ENCODE results near the gene ARL6IP4.
"Not testable (repeated sequence)": the region's sequence is repeated elsewhere in the genome, so short reads cannot be mapped to it uniquely, and the experiment has no call there.

Gene ARL6IP4

DNA sequence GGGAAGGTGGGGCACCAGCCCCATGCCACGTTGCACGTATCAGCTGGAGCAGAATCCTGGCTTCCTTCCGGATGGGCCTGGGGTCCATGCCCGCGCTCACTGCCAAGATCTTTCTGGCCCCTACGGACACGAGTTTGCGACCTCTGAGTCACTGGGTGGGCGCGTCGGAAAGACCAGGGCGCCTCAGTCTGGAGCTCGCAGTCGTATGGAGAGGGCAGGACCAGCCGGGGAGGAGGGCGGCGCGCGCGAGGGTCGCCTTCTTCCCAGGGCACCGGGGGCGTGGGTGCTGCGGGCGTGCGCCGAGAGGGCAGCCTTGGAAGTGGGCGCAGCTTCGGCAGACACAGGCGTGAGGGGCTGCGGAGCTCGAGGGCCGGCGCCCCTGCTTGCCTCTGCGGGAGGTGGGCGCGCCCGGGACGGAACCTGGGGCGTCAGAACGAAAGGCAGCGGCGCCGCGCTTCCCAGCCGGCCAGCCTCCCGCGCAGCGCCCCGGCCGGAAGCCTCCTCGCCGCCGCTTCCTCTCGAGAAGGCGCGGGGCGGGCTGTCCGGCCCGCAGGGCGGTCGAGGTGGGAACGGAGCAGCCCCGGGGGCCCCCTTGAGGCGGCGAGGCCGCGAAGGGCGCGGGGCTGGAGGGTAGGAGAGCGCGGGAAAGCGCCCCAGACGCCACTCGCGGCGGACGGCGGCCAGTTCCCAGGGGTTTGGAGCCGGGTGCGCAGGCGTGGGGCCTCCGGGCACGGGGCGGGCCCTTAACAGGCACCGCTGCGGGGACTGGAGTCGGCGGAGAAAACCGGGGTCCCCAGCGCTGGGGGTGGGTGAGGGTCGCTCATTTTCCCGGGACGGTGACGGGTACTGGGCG is at the start of gene ARL6IP4:
Gene ARL6IP4, plus strand, starts transcription at position 499 of the 853 bp plus-strand sequence. CDS start 459 bp downstream, outside the sequence.
- peak; percentile 54 for DNase-seq (ENCODE audit: low read depth)

DNA sequence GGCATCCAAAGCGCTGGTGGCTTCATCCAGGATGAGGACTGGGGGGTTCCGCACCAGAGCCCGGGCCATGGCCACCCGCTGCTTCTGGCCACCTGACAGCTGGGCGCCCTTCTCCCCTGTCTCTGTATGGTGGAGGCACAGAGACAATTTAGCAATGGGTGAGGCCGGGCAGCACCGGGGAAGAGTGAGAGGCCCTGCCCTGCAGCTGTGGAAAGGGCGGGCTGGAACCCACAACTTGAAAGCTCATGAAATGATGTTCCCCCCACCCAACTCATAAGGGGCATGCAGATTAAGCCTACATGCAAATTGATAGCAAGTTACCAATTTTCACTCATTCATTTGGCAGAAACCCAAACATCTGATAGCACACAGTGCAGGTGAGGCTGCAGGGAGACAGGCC is 48.3 kb upstream of the ARL6IP4 start:
- no peak for DNase-seq (ENCODE audit: low read depth)

GRCh38 chr12:122934722-122935121 is 45.8 kb upstream of the ARL6IP4 start:
- no peak for DNase-seq (ENCODE audit: low read depth)

DNA sequence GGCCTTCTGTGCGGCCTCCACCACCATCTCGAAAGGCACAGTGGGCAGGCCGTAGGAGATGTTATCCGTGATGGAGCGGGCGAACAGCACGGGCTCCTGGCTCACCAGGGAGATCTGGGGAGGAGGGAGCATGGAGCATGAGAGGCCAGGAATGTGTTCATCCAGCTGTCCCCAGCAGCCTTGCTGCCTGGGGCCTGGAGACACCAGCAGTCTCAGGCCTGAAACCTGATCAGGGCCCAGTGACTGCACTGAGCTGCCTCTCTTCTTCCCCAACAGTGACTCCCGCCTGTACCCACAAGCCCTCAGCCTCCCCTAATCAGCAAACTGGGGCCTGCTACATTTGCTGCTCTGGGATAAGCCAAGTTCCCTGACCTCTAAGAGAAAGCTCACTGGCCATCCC is 45.2 kb upstream of the ARL6IP4 start:
- DNase-seq (ENCODE audit: low read depth): no peak

GRCh38 chr12:122937622-122938091 is 42.8 kb upstream of the ARL6IP4 start:
- DNase-seq (ENCODE audit: low read depth): no peak

- DNase-seq (ENCODE audit: low read depth): no peak
These were observed 41.4 kb upstream of the ARL6IP4 start for GRCh38 chr12:122939125-122939524.

DNA sequence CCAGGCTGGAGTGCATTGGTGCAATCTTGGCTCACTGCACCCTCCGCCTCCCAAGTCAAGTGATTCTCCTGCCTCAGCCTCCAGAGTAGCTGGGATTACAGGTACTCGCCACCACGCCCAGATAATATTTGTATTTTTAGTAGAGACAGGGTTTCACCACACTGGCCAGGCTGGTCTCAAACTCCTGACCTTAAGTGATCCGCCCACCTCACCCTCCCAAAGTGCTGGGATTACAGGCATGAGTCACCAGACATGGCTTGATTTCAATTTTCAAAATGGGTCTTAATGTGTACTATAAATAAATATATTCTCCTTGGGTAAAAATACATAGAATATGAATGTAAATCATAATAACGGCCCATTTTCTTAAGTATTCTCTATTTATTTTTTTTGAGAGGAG is 39.1 kb upstream of the ARL6IP4 start:
- DNase-seq (ENCODE audit: low read depth): not testable (repeated sequence)

DNA sequence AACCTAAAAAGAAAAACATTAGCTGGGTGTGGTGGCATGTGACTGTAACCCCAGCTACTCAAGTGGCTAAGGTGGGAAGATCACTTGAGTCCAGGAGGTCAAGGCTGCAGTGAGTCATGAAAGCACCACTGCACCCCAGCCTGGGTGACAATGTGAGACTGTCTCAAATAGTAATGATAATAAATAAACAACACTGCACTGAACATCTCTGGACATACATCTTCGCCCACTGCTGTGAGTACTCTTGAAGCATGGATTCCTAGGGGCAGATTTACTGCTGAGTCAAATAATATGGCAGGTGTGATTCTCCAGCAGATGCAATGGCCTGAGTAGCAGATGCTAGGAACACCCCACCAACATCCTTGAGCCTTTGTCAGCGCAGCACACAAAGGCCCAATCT is 37.8 kb upstream of the ARL6IP4 start:
- DNase-seq (ENCODE audit: low read depth): no peak

DNA sequence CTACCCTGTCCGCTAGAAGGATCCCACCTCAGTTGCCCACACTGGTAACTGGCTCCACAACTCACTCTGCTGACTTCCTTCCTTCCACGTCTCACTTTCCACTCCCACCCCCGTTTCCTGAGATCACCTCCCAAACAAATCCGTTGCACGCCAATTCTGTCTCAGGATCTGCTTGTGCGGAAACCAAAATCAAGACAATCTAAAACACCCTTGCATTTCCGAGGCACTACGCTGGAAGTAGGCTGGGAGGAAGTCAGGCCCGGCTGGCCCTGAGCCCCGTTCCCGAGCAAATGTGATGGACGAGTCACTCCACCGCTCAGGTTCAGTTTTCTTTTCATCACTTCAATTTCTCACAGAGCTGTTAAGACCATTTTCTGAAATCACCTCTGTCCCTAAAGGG is 37.3 kb upstream of the ARL6IP4 start:
- DNase-seq (ENCODE audit: low read depth): no peak

DNA sequence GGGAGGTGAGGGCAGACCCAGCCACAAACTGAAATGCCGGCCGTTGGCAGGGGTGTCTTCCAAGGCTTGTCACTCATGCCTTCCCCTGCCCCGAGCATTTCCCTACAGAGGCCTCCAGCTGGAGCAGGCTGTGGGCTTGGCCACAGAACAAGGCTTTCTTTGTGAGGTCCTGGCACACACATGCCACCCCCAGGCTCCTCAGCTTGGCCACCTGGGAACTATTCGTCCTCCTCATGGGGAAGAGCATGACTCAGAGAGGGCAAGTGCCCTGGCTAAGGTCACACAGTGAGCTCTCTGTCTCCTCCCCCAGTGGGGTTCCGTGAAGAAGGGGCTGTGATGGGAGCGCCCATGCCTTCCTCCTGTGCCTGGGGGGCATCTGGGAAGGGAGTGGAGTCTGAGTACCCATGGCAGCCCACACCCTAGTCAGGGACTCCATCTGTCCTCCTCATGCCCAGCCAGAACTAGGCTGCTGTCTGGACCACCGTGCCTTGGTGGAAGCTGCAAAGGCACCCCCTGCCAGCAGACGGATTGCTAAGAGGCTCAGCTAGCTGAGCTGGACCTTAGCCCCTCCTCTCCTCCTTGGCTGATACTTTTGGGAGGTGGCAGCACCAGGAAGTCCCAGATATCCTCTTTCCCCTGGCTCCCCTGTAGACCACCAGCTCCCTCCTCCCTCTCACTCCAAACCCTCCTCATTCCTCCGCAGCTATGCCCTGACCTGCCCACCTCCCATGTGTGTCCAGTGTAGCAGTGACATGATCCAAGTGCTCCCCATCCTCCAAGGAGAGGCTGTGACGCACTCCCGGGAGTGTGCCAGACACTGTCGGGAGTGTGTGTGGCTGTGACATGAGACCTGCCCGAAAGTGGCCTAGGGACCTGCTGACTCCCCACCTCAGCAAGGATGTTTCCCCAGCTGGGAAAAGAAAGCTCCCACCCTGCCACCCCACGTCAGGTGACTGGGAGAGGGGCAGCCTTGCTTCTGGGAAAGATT is 35.6 kb upstream of the ARL6IP4 start:
- no peak for DNase-seq (ENCODE audit: low read depth)

DNA sequence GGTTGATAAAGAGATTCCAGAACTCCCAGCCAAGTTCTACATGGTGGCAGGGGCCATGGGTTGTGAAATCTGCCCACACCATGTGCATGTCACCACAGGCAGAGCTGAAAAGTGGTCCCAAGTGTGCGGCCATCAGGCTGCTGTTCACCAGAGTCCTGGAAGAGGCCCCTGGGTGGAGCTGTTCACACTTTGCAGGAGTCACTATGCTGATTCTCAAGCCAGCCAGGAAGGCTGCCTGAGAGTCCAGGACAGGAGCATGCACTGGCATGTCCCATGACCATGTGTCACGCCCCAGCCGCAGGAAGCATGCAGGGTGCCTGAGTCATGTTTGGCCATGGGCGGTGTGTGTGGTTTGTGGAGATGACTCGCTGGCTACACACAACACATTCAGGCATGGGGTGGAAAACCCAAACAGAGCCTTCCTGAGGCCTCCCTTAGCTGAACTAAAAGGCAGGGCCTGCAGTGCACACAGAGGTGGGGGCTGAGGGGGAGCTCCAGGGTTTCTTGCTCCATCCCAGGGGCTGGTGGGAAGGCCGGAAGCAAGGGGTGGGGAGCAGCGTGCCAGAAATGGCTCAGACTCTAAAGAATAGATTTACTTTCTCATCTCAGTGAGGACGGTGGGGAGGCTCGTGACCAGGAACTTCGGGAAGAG is 33.7 kb upstream of the ARL6IP4 start:
- peak; percentile 72 for DNase-seq (ENCODE audit: low read depth)

DNA sequence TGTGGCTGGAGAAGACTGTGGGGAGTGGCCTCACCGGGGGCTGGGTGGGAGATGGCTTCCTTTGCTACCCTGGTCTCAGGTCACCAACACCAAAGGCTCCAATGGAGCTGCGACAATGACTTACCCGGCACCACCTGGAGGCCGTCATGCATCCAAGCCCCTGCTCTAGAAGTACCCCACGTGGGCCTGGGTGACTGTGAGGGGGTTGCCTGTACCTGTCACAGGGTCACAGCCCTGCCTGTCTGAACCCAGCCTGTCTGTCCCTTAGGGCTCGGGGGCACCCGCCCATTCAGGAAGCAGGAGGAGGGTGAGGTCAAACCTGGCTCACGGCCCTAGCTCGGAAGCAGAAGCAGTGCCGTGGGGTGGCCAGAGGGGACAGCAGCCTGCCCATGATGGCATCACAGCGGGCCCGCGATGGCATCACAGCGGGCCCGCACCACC is 33.1 kb upstream of the ARL6IP4 start:
- no peak for DNase-seq (ENCODE audit: low read depth)

- DNase-seq (ENCODE audit: low read depth): no peak
These were observed 31.9 kb upstream of the ARL6IP4 start for GRCh38 chr12:122948605-122949004.

DNA sequence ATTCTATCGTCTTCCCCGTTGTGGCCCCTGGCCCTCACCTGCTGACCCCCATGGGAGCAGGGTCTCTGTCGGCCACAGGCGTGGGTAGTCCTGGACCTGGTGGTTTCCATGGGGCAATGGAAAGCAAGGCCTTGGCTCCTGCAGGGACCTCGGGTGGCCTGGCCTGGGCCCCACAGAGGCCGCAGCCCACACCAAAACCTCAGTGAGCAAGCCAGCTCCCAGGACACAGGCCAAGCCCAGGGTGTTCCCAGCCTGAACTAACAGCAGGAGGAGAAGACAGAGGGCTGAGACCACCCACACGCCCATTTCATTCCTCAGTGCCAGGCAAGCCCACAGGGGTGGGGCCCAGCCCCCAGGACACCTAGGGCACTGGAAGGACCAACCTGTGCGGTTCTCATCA is 31.1 kb upstream of the ARL6IP4 start:
- no peak for DNase-seq (ENCODE audit: low read depth)

DNA sequence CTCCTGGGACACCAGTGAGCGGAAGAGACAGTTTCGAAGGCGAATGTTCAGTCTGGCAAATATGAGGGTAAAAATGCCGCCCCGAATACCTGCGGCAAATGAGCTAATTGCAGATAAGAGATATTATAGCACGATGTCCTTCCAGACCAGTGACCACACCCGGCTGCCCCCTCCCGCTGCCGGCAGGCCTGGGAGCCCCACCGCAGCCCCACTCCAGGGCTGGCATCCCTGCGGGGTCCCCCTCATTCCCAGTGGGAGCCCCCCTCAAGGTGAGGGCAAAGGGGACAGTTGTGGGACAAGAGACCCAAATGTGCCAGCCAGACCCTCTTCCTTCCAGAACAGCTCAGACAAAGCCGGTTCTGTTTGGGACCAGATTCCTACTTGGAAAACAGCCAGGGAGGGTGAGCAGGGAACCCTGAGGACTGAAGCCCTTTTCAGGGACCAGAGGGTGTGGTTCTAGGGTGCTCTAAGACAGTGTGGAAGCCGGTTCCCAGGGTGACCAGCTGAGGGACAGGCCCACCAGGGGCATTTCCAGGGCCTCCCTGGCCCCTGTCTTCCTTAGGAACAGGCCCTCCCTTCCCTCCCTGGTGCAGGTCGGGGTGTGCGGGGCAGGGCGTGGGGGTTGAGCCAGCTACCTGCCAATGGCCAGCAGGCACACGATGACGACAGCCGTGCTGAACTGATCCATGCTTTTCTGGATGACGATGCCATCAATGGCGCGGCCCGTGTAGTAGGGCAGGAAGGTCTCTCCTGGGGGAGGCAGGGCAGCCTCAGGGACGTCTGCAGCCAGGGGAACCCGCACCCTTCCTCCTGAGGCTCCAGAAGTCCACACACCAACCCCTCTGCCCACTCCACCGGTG is 30.4 kb upstream of the ARL6IP4 start:
- DNase-seq (ENCODE audit: low read depth): no peak

DNA sequence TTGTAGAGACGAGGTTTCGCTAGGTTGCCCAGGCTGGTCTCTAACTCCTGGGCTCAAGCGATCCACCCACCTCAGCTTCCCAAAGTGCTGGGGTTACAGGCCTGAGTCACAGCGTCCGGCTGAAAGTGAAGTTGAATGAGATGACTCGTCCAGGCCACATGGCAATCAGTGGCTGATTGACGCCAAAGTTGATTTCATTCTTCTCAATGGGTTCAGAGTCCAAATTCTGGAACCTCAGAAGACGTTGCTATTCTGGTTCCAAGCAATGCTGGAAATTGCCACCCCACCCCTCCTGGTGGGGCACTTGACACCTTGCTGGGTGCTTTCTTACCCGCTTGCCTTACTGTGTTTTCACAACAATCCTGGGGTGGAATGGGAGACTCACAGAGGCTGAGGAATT is 29.1 kb upstream of the ARL6IP4 start:
- no peak for DNase-seq (ENCODE audit: low read depth)

DNA sequence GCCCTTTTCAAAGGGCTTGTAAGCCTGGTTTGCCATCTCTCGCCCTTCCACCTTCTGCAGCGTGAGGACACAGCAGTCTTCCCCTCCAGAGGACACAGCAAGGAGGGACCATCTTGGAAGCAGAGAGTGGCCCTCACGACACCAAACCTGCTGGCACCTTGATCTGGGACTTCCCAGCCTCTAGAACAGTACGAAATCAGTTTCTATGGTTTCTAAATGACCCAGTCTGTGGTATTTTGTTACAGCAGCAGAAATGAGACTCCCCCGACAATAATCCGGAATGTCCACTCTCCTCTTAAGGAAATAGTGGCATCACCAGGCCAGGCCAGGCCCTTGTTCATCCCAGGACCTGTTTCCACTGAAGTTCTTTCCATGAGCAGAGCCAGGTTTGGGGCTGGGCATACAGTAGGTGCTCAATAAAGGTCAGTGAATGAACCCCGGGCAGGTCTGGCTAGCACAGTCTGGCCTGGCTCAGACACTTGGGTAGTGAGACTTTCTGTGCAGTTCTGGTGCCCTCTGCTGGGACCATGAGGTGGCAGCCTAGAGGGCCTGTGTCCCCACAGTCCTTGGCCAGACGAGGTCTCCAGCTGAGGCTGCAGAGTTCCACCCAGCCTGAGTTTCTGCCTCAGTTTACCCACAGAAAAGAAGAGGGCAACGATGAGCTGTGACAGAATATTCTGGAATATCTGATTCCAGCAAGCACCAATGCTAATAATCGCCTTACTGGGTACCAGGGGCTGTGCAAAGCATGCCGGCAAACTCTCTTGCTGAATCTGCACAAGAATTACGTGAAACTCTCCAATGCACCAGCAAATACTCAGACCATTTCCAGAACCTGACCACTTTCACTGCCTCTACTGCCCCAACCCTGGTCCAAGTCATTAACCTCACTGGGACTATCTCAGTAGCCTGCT is 28.2 kb upstream of the ARL6IP4 start:
- DNase-seq (ENCODE audit: low read depth): peak; percentile 44

DNA sequence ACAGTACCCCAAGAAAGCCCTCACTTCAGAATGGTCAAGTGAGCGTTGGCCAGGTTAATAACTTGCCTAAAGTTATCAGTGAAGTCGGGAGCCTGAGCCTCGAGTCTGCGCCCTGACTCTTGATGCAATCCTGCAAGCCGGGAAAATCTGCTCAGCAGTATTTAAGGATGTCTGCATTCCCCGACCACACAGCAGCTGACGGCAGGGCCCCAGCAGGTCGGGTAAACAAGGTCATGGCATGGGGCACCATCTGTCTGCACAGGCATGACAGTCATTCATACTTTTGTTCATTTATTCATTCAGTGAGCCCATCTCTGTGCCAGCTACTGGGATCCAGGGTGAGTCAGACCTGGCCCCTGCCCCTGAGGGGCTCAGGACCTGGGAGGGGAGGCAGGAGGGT is 25.3 kb upstream of the ARL6IP4 start:
- no peak for DNase-seq (ENCODE audit: low read depth)

DNA sequence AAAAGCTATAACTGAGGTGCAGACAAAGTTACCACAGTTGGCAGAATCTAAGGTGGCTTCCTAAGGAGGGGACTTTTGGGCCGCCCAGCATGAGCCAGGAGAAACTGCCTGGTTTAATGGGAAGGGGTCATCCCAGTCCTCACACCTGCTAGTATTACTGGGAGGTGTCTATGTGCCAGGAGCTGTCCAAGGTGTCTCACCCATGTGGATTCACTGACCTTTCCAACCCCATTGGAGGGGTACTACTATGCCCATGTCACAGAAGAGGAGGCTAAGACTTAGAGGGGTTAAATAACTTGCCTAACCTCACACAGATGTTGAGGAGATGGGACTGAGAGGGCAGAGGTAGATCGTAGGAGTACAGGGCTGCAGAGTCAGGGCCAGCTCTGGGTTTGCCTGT is 24.4 kb upstream of the ARL6IP4 start:
- no peak for DNase-seq (ENCODE audit: low read depth)

Data from stimulated activated CD8-positive, alpha-beta memory T cell treated with anti-CD3 and anti-CD28 coated beads, Interleukin-12 subunit alpha, Interleukin-12 subunit beta, amount 100 ng/mL, for 4 hours (primary cell).